ENCODE measurements around the gene MCTP1. TPM values are rescaled to one million over a fixed set of nuclear protein-coding genes. Genes with fewer than 3 reads are reported as not detected.

Gene MCTP1
- polyA plus RNA-seq, 3 donors, result 34.4 to 72.9 (median 55.5) TPM

DNA sequence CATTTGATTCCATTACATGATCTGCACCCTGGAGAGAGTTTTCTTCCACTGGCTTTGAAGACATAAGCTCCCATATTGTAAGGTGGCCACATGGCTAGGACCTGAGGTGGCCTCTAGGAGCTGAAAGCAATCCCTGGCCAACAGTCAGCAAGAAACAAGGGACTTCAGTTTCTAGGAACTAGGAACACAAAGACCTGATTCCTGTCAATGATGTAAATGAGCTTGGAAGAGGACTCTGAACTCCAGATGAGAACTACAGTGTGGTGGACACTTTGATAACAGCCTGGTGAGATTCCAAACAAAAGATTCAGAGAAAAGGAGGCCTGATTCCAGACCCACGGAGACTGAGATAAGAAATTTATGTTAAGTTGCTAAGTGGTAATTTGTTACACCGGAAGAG lies 129.0 kb downstream of the MCTP1 start:
- peaks cover 0 to 3% (median 0%) of the 10 kb centered on the region in 3 donors for H3K27me3 Mint-ChIP-seq (ENCODE audit: low read depth in 3 of 3)
- WGBS (ENCODE audit: insufficient coverage), result 88% methylated on average over 2 of the region's 2 CpGs
- Histone ChIP-seq H3K9me3 (replicated peaks in 1 of 2; ENCODE audit: control insufficient read depth in 1 of 2, insufficient read depth in 1 of 2, low read length in 2 of 2) (no peaks in the 10 kb centered on the region), H3K4me3 (replicated peaks in 1 of 3; ENCODE audit: low read depth in 2 of 3, low read length in 3 of 3) (no peak overlapping the region), H4K20me1 (ENCODE audit: insufficient read depth, low read length) (no peaks in the 10 kb centered on the region), H3K27me3 (ENCODE audit: control insufficient read depth in 2 of 2, insufficient read depth in 2 of 2, low read length in 2 of 2) (no peaks in the 10 kb centered on the region), H3K79me2 (ENCODE audit: insufficient read depth, low read length) (no peaks in the 10 kb centered on the region), H2AFZ (ENCODE audit: insufficient read depth, low read depth, low read length, poor library complexity, severe bottlenecking) (no peak overlapping the region), H3K4me1 (ENCODE audit: control insufficient read depth in 1 of 2, insufficient read depth in 2 of 2, low read length in 2 of 2) (no peaks in the 10 kb centered on the region), H3K36me3 (replicated peaks in 1 of 2; ENCODE audit: control insufficient read depth in 1 of 2, insufficient read depth in 2 of 2, low read length in 2 of 2) (no peaks in the 10 kb centered on the region), H3K4me2 (replicated peaks; ENCODE audit: extremely low read depth, low read length, poor library complexity, severe bottlenecking) (no peak overlapping the region), H3K27ac (ENCODE audit: low read depth in 1 of 2, low read length in 2 of 2) (no peak overlapping the region), H3K9ac (ENCODE audit: insufficient read depth, low read length, poor library complexity, severe bottlenecking) (no peak overlapping the region)
- intact Hi-C loops (cut with micrococcal nuclease), result no loop called here
- DNase-seq, result no peak
- no peaks in the 10 kb centered on the region for H3K36me3 Mint-ChIP-seq
- H3K27ac Mint-ChIP-seq, result no peak overlapping the region
- no peak for TF ChIP-seq CTCF (IDR thresholded peaks at IDR 0.05)
- H3K4me1 Mint-ChIP-seq, result peaks cover 5% of the 10 kb centered on the region
- H3K4me3 Mint-ChIP-seq, result no peak overlapping the region
- H3K9me3 Mint-ChIP-seq, result peaks cover 0 to 1% (median 0%) of the 10 kb centered on the region in 7 donors

DNA sequence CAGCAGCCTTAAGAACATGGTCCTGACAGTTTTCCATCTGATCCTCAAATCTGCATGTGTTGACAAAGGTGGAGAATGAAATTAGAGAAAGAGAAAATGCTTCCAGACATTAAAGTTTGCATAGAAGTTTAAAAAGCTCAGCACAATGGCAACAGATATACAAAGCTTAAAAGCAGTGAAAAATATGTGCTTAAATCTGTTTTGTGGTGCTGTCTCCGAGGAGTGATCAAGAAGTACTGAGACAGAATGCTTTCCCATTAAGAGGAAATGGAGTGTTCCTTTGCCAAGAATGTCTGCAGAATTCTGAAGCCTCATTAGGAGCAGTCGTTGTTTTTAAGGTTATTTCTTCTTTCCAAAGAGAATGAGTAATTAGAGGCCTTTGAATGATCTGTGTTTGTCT lies 131.4 kb downstream of the MCTP1 start:
- peaks cover 5% of the 10 kb centered on the region for H3K4me1 Mint-ChIP-seq

More for the DNA sequence above, 131.4 kb downstream of the MCTP1 start:
- Mint-ChIP-seq H3K4me3 (no peak overlapping the region), H3K9me3 (peaks cover 0 to 6% (median 3%) of the 10 kb centered on the region in 7 donors), H3K36me3 (no peaks in the 10 kb centered on the region), H3K27me3 (ENCODE audit: low read depth in 3 of 3) (peaks cover 0 to 3% (median 0%) of the 10 kb centered on the region in 3 donors), H3K27ac (no peak overlapping the region)
- no peak for DNase-seq
- WGBS (ENCODE audit: insufficient coverage), result 50% methylated on average over 1 of the region's 2 CpGs
- Histone ChIP-seq H4K20me1 (ENCODE audit: insufficient read depth, low read length) (no peaks in the 10 kb centered on the region), H3K79me2 (ENCODE audit: insufficient read depth, low read length) (no peaks in the 10 kb centered on the region), H3K9ac (ENCODE audit: insufficient read depth, low read length, poor library complexity, severe bottlenecking) (no peak overlapping the region), H3K27me3 (ENCODE audit: control insufficient read depth in 2 of 2, insufficient read depth in 2 of 2, low read length in 2 of 2) (no peaks in the 10 kb centered on the region), H2AFZ (ENCODE audit: insufficient read depth, low read depth, low read length, poor library complexity, severe bottlenecking) (no peak overlapping the region), H3K27ac (ENCODE audit: low read depth in 1 of 2, low read length in 2 of 2) (no peak overlapping the region), H3K4me3 (replicated peaks in 1 of 3; ENCODE audit: low read depth in 2 of 3, low read length in 3 of 3) (no peak overlapping the region), H3K36me3 (replicated peaks in 1 of 2; ENCODE audit: control insufficient read depth in 1 of 2, insufficient read depth in 2 of 2, low read length in 2 of 2) (no peaks in the 10 kb centered on the region), H3K4me1 (ENCODE audit: control insufficient read depth in 1 of 2, insufficient read depth in 2 of 2, low read length in 2 of 2) (no peaks in the 10 kb centered on the region), H3K9me3 (replicated peaks in 1 of 2; ENCODE audit: control insufficient read depth in 1 of 2, insufficient read depth in 1 of 2, low read length in 2 of 2) (peaks cover 0 to 9% of the 10 kb centered on the region in 2 donors), H3K4me2 (replicated peaks; ENCODE audit: extremely low read depth, low read length, poor library complexity, severe bottlenecking) (no peak overlapping the region)
- intact Hi-C loops (cut with micrococcal nuclease), result no loop called here
- no peak for TF ChIP-seq CTCF (IDR thresholded peaks at IDR 0.05)
